Spleen (tissue), 11 donors: ENCODE results near the gene PACS1. TPM values are rescaled to one million over a fixed set of nuclear protein-coding genes. Genes with fewer than 3 reads are reported as not detected.
"Not testable (repeated sequence)": the region's sequence is repeated elsewhere in the genome, so short reads cannot be mapped to it uniquely, and the experiment has no call there.

ENCODE experiments used
- DNase-seq: peaks from one replicate; pipeline ENCODE4 v3.0.0-alpha.2; 2020
- H3K27ac ChIP-seq, 8 donors: fragments of 200-600 bp; sonication (generic) in 7 of 8; 1 replicate in 4 of 8; 2 replicates in 4 of 8; pipeline versions ENCODE4 v1.5.0 to v1.8.0; 2016 to 2021; ENCODE audit warnings: inconsistent platforms in 4 of 8, mild to moderate bottlenecking in 4 of 8, moderate library complexity in 1 of 8
- H3K27me3 ChIP-seq, 7 donors: fragments of 200-600 bp; sonication (generic) in 6 of 7; replicated peaks in 1 of 7; 1 replicate in 4 of 7; 2 replicates in 3 of 7; pipeline versions ENCODE4 v1.5.0 to v1.8.0; 2016 to 2021; ENCODE audit warnings: inconsistent platforms in 3 of 7, mild to moderate bottlenecking in 1 of 7
- H3K36me3 ChIP-seq, 6 donors: fragments of 200-600 bp; sonication (generic) in 5 of 6; 1 replicate in 4 of 6; 2 replicates in 2 of 6; pipeline versions ENCODE4 v1.5.0 to v1.8.0; 2016 to 2021; ENCODE audit warnings: inconsistent platforms in 2 of 6
- H3K4me1 ChIP-seq, 6 donors: fragments of 200-600 bp; sonication (generic) in 5 of 6; 1 replicate in 3 of 6; 2 replicates in 3 of 6; pipeline versions ENCODE4 v1.5.0 to v1.8.0; 2016 to 2021; ENCODE audit warnings: inconsistent platforms in 3 of 6
- H3K4me3 ChIP-seq, 8 donors: fragments of 200-600 bp; sonication (generic) in 7 of 8; 1 replicate in 4 of 8; 2 replicates in 4 of 8; pipeline versions ENCODE4 v1.5.0 to v1.8.0; 2016 to 2021; ENCODE audit warnings: inconsistent platforms in 4 of 8, mild to moderate bottlenecking in 4 of 8, moderate library complexity in 2 of 8
- H3K9me3 ChIP-seq, 8 donors: fragments of 200-600 bp; sonication (generic) in 7 of 8; 1 replicate in 4 of 8; 2 replicates in 4 of 8; pipeline versions ENCODE4 v1.5.0 to v1.8.0; 2016 to 2021; ENCODE audit warnings: inconsistent platforms in 4 of 8
- CTCF ChIP-seq, 11 experiments: fragments of 200-600 bp in 7 of 11; fragments of 450-650 bp in 4 of 11; sonication (generic) in 4 of 11; IDR thresholded peaks in 8 of 11; conservative IDR thresholded peaks in 3 of 11; 1 replicate in 7 of 11; 2 replicates in 4 of 11; pipeline versions ENCODE4 v1.4.0 to v1.8.0; 2016 to 2021; ENCODE audit warnings: antibody characterized with exemption in 11 of 11, inconsistent platforms in 4 of 11, mild to moderate bottlenecking in 1 of 11
- POLR2A ChIP-seq, 3 donors: fragments of 450-650 bp; IDR thresholded peaks; one replicate each; pipeline ENCODE4 v1.5.1; 2017; ENCODE audit warnings: antibody characterized with exemption in 3 of 3, mild to moderate bottlenecking in 1 of 3
- POLR2AphosphoS5 ChIP-seq, 3 donors: sonication (generic); formaldehyde crosslinking; IDR thresholded peaks; one replicate each; pipeline ENCODE4 v1.5.1; 2017; ENCODE audit warnings: antibody characterized with exemption in 3 of 3
- WGBS, 5 donors: extraction: QIAGEN DNeasy Blood & Tissue Kit in 3 of 5; methylation state at CpG; one replicate each; pipeline versions ENCODE4 v1.1.5 to v1.1.7; 2013 to 2018; 5-methylcytosine and 5-hydroxymethylcytosine counted together
- intact Hi-C: fragments of 100-400 bp; cut with DNase I; formaldehyde crosslinking; loops from one replicate; pipeline ENCODE4 v1.15.0; 2023; ENCODE audit warnings: low total_unique reads
- polyA plus RNA-seq, 3 donors: library from polyadenylated mRNA; stranded (reverse); fragments of 200-250 nt; gene quantifications; one replicate each; pipeline ENCODE4 v1.2.1, GENCODE V29; 2013
- total RNA-seq, 7 donors: library from RNA; depleted of rRNA in 3 of 7; stranded (reverse); fragments of >200 nt in 3 of 7; fragmentation: NEBNext Ultra II Directional in 4 of 7; extraction: Animal tissue kit (Norgen Biotek cat#: 25700) in 4 of 7; gene quantifications; one replicate each; pipeline versions ENCODE4 v1.1.0 to v1.2.1, GENCODE V29; 2016 to 2021
- donor health status: healthy with polysubstance abuse.
- donor health status: DM: no; HTN: no; CAD: no; lungs with moderate emphysema.
- donor health status: DM: no; HTN: no; CAD: no.
- donor health status: Bipolar disorder and iron deficiency.
- donor health status: healthy.
- donor health status: DM: no; HTN: no; CAD: no.
- donor health status: DM: yes; HTN: yes; CAD: no.

The PACS1 gene
- total and polyA plus RNA-seq, 10 donors: 20.6 to 126 (median 98.8) TPM

DNA sequence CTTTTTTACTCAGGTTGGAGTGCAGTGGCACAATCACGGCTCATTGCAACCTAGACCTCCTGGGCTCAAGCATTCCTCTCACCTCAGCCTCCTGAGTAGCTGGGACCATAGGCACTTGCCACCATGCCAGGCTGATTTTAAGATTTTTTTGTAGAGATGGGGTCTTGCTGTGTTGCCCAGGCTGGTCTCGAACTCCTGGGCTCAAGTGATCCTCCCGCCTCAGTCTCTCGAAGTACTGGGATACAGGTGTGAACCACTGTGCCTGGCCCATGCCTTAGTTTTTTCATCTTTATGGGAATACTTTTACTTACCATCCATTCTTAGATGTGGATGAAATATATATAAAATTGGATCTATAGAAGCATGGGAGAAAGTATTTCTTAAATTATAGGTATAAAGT lies 5.2 kb downstream of the PACS1 start:
- WGBS, 5 donors: 94 to 99% (median 96%) methylated on average over 4 of the region's 4 CpGs
- Histone ChIP-seq H3K4me3 (no peak overlapping the region), H3K9me3 (no peaks in the 10 kb centered on the region), H3K4me1 (peaks cover 37 to 94% (median 55%) of the 10 kb centered on the region in 6 donors), H3K27me3 (no peaks in the 10 kb centered on the region), H3K27ac (no peak overlapping the region), H3K36me3 (peaks cover 0 to 42% (median 11%) of the 10 kb centered on the region in 6 donors)
- TF ChIP-seq CTCF (IDR thresholded peaks at IDR 0.05 in 8 of 11, conservative IDR thresholded peaks at IDR 0.05 in 3 of 11) (no peak), POLR2A (IDR thresholded peaks at IDR 0.05) (no peak), POLR2AphosphoS5 (IDR thresholded peaks at IDR 0.05) (no peak)
- intact Hi-C loops: no loop called here
- DNase-seq: no peak

GRCh38 chr11:66076561-66076960 lies 6.5 kb downstream of the PACS1 start:
- H3K9me3 ChIP-seq: no peaks in the 10 kb centered on the region
- no peaks in the 10 kb centered on the region for H3K27me3 ChIP-seq
- H3K27ac ChIP-seq: peak overlapping the region in 4 of 8 donors; percentile 85 to 91 (median 87)
- no peak overlapping the region for H3K4me3 ChIP-seq
- DNase-seq: no peak
- peaks cover 0 to 42% (median 11%) of the 10 kb centered on the region in 6 donors for H3K36me3 ChIP-seq
- TF ChIP-seq POLR2A (IDR thresholded peaks at IDR 0.05) (no peak), POLR2AphosphoS5 (IDR thresholded peaks at IDR 0.05) (no peak), CTCF (IDR thresholded peaks at IDR 0.05 in 8 of 11, conservative IDR thresholded peaks at IDR 0.05 in 3 of 11) (no peak)
- 93 to 96% (median 94%) methylated on average over 9 of the region's 9 CpGs for WGBS, 5 donors
- H3K4me1 ChIP-seq: peaks cover 40 to 98% (median 61%) of the 10 kb centered on the region in 6 donors
- intact Hi-C loops: no loop called here

DNA sequence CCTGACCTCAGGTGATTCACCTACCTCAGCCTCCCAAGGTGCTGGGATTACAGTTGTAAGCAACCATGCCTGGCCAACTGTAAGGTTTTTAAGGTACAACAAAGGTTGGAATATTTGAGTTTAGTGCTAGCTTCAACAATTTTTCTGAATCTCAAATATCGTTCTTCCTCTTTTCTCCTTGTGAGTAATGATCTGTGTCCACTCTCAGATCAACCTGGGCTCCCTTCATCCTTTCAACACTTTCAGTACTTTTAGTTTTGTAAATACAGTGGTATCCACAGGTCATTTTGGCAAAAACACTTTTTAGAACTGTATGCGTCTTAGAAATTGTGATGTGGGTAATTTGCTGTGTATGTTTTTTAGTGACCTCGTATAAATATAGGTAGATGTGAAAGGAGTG lies 7.9 kb downstream of the PACS1 start:
- Histone ChIP-seq H3K4me3 (no peak overlapping the region), H3K27me3 (no peaks in the 10 kb centered on the region), H3K36me3 (peaks cover 0 to 36% (median 11%) of the 10 kb centered on the region in 6 donors), H3K27ac (peak overlapping the region in 7 of 8 donors; percentile 35 to 91 (median 85)), H3K4me1 (peaks cover 40 to 98% (median 61%) of the 10 kb centered on the region in 6 donors), H3K9me3 (no peaks in the 10 kb centered on the region)
- no peak for DNase-seq
- 69 to 81% (median 75%) methylated on average over 3 of the region's 3 CpGs for WGBS, 5 donors
- TF ChIP-seq CTCF (IDR thresholded peaks at IDR 0.05 in 8 of 11, conservative IDR thresholded peaks at IDR 0.05 in 3 of 11) (no peak), POLR2A (IDR thresholded peaks at IDR 0.05) (no peak), POLR2AphosphoS5 (IDR thresholded peaks at IDR 0.05) (no peak)
- intact Hi-C loops: no loop called here

- intact Hi-C loops, H3K4me3 ChIP-seq, DNase-seq, H3K9me3 ChIP-seq, H3K27me3 ChIP-seq: not testable (repeated sequence)
- peaks cover 0 to 32% (median 10%) of the 10 kb centered on the region in 6 donors for H3K36me3 ChIP-seq
- WGBS, 5 donors: 68 to 86% (median 81%) methylated on average over 7 of the region's 7 CpGs
- peaks cover 45 to 98% (median 66%) of the 10 kb centered on the region in 6 donors for H3K4me1 ChIP-seq
- peak overlapping the region in 6 of 8 donors; percentile 35 to 91 (median 86) for H3K27ac ChIP-seq
These were observed 8.9 kb downstream of the PACS1 start for GRCh38 chr11:66078949-66079348.
